Gastroesophageal sphincter (tissue), 4 donors: ENCODE data around the gene LSR. TPM values are rescaled to one million over a fixed set of nuclear protein-coding genes. Genes with fewer than 3 reads are reported as not detected.

Experiments
- ATAC-seq: fragments of 150-250 bp; one replicate; pipeline ENCODE4 v1.9.1; 2016; ENCODE audit warnings: mild to moderate bottlenecking, moderate library complexity
- H3K27ac ChIP-seq, 4 donors: fragments of 200-600 bp; sonication (generic) in 3 of 4; 1 replicate in 3 of 4; 2 replicates in 1 of 4; pipeline ENCODE4 v1.5.1; 2016 to 2019
- H3K27me3 ChIP-seq: fragments of 200-600 bp; sonication (generic); one replicate; pipeline ENCODE4 v1.5.1; 2019
- H3K36me3 ChIP-seq, 2 donors: fragments of 200-600 bp; sonication (generic); one replicate each; pipeline ENCODE4 v1.5.1; 2019; ENCODE audit warnings: control low read depth in 1 of 2
- H3K4me1 ChIP-seq, 3 donors: fragments of 200-600 bp; sonication (generic); 1 replicate in 2 of 3; 2 replicates in 1 of 3; pipeline ENCODE4 v1.5.1; 2016 to 2019; ENCODE audit warnings: control low read depth in 2 of 3
- H3K4me3 ChIP-seq, 2 donors: fragments of 200-600 bp; sonication (generic); one replicate each; pipeline ENCODE4 v1.5.1; 2019; ENCODE audit warnings: mild to moderate bottlenecking in 1 of 2, moderate library complexity in 1 of 2
- H3K9me3 ChIP-seq, 3 donors: fragments of 200-600 bp; sonication (generic); one replicate each; pipeline ENCODE4 v1.5.1; 2017 to 2019; ENCODE audit warnings: control low read depth in 2 of 3
- CTCF ChIP-seq, 4 experiments: fragments of 200-600 bp in 2 of 4; fragments of 450-650 bp in 2 of 4; sonication (generic) in 1 of 4; IDR thresholded peaks; one replicate each; pipeline ENCODE4 v1.5.1; 2017 to 2019; ENCODE audit warnings: antibody characterized with exemption in 4 of 4, mild to moderate bottlenecking in 2 of 4, moderate library complexity in 2 of 4
- EP300 ChIP-seq: sonication (generic); formaldehyde crosslinking; IDR thresholded peaks from one replicate; pipeline ENCODE4 v1.6.1; 2017; ENCODE audit warnings: antibody characterized with exemption, mild to moderate bottlenecking
- POLR2A ChIP-seq, 2 donors: fragments of 450-650 bp; IDR thresholded peaks; one replicate each; pipeline ENCODE4 v1.6.1; 2017; ENCODE audit warnings: antibody characterized with exemption in 2 of 2, mild to moderate bottlenecking in 2 of 2, moderate library complexity in 1 of 2
- POLR2AphosphoS5 ChIP-seq: sonication (generic); formaldehyde crosslinking; IDR thresholded peaks from one replicate; pipeline ENCODE4 v1.6.1; 2017; ENCODE audit warnings: antibody characterized with exemption
- WGBS, 2 donors: methylation state at CpG; one replicate each; pipeline ENCODE4 v1.1.5; 2018; ENCODE audit warnings: low coverage in 1 of 2; 5-methylcytosine and 5-hydroxymethylcytosine counted together
- total RNA-seq, 4 donors: library from RNA; depleted of rRNA; stranded (reverse); fragments of >200 nt; gene quantifications; one replicate each; pipeline ENCODE4 v1.1.0, GENCODE V29; 2016

Gene LSR
- total RNA-seq, 4 donors from 2014 or later: 3.3 to 6.6 (median 5.2) TPM

DNA sequence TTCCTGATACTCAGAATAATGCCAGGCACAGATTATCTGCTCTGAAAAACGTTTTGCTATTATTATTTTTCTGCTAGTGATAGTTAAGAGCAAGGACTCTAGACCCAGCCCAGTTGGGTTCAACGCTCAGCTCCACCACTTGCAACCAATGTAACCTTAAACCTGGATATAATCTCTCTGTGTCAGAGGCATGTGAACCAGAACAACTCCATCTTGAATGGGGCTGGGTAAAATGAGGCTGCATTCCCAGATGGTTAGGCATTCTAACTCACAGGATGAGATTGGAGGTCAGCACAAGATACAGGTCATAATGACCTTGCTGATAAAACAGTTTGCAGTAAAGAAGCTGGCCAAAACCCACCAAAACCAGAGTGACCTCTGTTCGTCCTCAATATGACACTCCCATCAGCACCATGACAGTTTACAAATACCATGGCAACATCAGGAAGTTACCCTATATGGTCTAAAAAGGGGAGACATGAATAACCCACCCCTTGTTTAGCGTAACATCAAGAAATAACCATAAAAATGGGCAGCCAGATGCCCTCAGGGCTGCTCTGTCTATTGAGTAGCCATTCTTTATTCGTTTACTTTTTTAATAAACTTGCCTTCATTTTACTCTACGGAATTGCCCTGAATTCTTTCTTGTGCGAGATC lies 33.9 kb upstream of the LSR start:
- TF ChIP-seq CTCF (IDR thresholded peaks at IDR 0.05) (no peak), POLR2A (IDR thresholded peaks at IDR 0.05) (no peak), EP300 (no peak), POLR2AphosphoS5 (no peak)
- no peaks in the 10 kb centered on the region for H3K36me3 ChIP-seq
- no peak for ATAC-seq
- H3K4me1 ChIP-seq: peaks cover 0 to 20% (median 15%) of the 10 kb centered on the region in 3 donors
- H3K27ac ChIP-seq: peak overlapping the region in 3 of 4 donors; percentile 55 to 78 (median 74)
- 65 to 78% methylated on average over 7 of the region's 7 CpGs for WGBS, 2 donors
- peaks cover 0 to 18% (median 0%) of the 10 kb centered on the region in 3 donors for H3K9me3 ChIP-seq
- no peak overlapping the region for H3K4me3 ChIP-seq
- H3K27me3 ChIP-seq: no peaks in the 10 kb centered on the region

DNA sequence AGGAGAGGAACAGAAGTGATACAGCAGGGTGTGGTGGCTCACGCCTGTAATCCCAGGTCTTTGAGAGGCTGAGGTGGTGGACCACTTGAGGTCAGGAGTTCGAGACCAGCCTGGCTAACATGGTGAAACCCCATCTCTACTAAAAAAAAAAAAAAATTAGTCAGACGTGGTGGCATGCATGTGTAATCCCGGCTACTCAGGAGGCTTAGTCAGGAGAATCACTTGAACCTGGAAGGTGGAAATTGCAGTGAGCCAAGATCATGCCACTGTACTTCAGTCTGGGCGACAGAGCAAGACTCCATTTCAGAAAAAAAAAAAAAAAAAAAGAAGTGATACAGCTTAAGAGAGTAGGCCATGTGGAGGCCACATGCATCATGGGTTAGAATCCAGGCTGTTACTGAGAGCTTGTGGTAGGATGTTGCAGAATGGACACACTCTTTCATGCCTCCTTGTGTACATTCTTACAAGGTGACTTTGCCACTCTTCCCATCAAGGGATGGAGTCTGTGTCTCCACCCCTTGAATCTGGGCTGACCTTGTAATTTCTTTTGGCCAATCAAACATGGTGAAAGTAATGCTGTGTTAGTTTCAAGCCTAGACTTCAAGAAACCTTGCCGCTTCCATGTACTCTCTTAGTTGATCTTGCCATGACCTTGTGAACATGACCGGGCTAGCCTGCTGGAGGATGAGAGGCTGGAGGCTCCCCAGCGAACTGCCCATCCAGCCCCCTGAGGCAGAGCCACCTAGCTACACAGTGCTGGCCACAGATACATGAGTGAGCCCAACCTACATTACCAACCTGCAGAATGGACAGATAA lies 32.6 kb upstream of the LSR start:
- Histone ChIP-seq H3K27ac (no peak overlapping the region), H3K36me3 (no peaks in the 10 kb centered on the region), H3K27me3 (no peaks in the 10 kb centered on the region), H3K4me3 (no peak overlapping the region), H3K4me1 (peaks cover 0 to 20% (median 15%) of the 10 kb centered on the region in 3 donors), H3K9me3 (peaks cover 0 to 18% (median 0%) of the 10 kb centered on the region in 3 donors)
- 70 to 92% methylated on average over 2 to 6 of the region's 8 CpGs for WGBS, 2 donors
- ATAC-seq: no peak
- TF ChIP-seq CTCF (IDR thresholded peaks at IDR 0.05): no peak
- no peak for TF ChIP-seq POLR2AphosphoS5
- no peak for TF ChIP-seq POLR2A (IDR thresholded peaks at IDR 0.05)
- TF ChIP-seq EP300: no peak

DNA sequence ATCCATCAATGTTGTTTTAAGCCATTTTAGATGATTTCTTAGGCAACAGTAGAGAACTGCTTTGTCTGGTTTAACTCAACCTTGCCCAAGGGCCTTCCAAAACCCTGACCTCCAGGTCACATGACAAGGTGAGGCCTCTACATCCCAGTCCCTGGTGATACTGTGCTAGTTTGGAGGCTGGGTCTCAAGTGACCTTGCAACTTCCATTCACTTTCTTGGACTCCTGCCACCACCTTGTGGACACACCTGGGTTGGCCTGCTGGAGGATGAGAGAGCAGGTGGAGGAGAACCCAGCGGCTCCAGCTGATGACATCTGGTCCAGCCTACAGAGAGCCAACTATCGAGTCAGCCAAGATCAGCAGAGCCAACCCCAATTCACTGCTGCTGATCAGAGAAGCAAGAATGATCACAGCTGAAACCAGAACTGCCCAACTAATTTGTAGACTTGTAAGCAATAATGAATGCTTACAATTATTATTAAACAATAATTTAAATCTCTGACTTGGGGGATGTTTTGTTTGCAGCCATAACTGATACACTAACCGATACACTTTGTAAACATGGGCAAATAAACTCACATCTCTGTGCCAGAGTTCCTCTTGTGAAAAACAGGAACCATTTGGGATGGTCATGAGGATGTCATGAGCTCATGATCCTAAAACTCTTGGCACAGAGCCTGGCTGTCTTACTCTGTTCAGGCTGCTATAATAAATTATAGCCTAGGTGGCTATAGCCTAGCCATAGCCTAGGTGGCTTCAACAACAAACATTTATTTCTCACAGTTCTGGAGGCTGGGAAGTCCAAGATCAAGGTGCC lies 31.8 kb upstream of the LSR start:
- no peak for TF ChIP-seq EP300
- no peak for TF ChIP-seq POLR2A (IDR thresholded peaks at IDR 0.05)
- no peak for TF ChIP-seq POLR2AphosphoS5
- peaks cover 0 to 20% (median 15%) of the 10 kb centered on the region in 3 donors for H3K4me1 ChIP-seq
- no peaks in the 10 kb centered on the region for H3K27me3 ChIP-seq
- H3K4me3 ChIP-seq: no peak overlapping the region
- H3K9me3 ChIP-seq: peaks cover 0 to 18% (median 0%) of the 10 kb centered on the region in 3 donors
- no peak overlapping the region for H3K27ac ChIP-seq
- peak; percentile 23 for ATAC-seq
- H3K36me3 ChIP-seq: no peaks in the 10 kb centered on the region
- 61 to 65% methylated on average over 3 of the region's 3 CpGs for WGBS, 2 donors

DNA sequence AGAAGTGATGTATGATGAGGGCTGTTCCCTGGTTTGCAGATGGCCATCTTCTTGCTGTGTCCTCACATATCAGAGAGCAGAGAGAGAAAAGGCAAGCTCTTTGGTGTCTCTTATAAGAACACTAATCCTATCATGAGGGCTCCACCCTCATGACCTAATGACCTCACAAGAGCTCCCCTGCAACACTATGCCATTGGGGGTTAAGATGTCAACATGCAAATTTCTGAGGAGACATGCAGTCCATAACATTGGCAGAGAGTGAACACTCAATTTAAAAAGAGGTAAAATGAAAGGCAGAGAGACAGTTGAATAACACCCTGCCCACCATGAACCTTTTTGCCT lies 31.2 kb upstream of the LSR start:
- no peaks in the 10 kb centered on the region for H3K36me3 ChIP-seq
- no peak overlapping the region for H3K4me3 ChIP-seq
- H3K27me3 ChIP-seq: no peaks in the 10 kb centered on the region
- H3K27ac ChIP-seq: no peak overlapping the region
- no peak for ATAC-seq
- H3K4me1 ChIP-seq: peaks cover 0 to 20% (median 15%) of the 10 kb centered on the region in 3 donors
- TF ChIP-seq POLR2A (IDR thresholded peaks at IDR 0.05) (no peak), CTCF (IDR thresholded peaks at IDR 0.05) (no peak), EP300 (no peak), POLR2AphosphoS5 (no peak)
- peaks cover 0 to 18% (median 0%) of the 10 kb centered on the region in 3 donors for H3K9me3 ChIP-seq

DNA sequence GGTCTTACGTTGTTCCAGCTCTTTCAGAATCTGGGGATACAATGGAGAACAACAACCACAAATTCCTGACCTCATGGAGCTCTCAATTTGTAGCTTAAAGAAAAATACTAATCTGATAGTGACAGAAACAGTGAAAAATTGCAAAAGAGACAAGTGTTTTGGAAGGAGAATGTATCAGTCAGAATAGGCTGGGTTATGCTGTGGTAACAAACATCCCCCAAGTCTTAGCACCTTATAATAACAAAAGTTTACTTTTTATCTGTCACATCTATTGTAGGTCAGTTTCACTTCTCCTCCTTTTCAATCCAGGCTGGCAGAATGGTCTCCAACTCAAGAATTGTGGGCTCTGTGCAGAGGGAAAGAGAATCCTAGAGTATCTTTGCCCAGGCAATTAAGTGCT lies 29.8 kb upstream of the LSR start:
- Histone ChIP-seq H3K27ac (no peak overlapping the region), H3K4me1 (peaks cover 0 to 8% (median 7%) of the 10 kb centered on the region in 3 donors), H3K4me3 (no peak overlapping the region), H3K36me3 (no peaks in the 10 kb centered on the region), H3K9me3 (peaks cover 0 to 25% (median 0%) of the 10 kb centered on the region in 3 donors), H3K27me3 (peaks cover 1% of the 10 kb centered on the region)
- no peak for ATAC-seq
- WGBS, 2 donors: 60 to 86% methylated on average over 1 of the region's 1 CpG
- no peak for TF ChIP-seq EP300
- TF ChIP-seq POLR2A (IDR thresholded peaks at IDR 0.05): no peak
- no peak for TF ChIP-seq CTCF (IDR thresholded peaks at IDR 0.05)
- TF ChIP-seq POLR2AphosphoS5: no peak
